ENCODE measurements around the gene MAPRE2.

MAPRE2 gene

GRCh38 chr18:35038881-35039491 lies 2.2 kb upstream of the MAPRE2 start:
- DNase-seq: no peak

GRCh38 chr18:35040638-35040987 lies 600 bp upstream of the MAPRE2 start:
- no peak for DNase-seq

- no peak for DNase-seq
These were observed 688 bp downstream of the MAPRE2 start for GRCh38 chr18:35041815-35042387.

- no peak for DNase-seq
These were observed 1.3 kb downstream of the MAPRE2 start for GRCh38 chr18:35042389-35043071.

DNA sequence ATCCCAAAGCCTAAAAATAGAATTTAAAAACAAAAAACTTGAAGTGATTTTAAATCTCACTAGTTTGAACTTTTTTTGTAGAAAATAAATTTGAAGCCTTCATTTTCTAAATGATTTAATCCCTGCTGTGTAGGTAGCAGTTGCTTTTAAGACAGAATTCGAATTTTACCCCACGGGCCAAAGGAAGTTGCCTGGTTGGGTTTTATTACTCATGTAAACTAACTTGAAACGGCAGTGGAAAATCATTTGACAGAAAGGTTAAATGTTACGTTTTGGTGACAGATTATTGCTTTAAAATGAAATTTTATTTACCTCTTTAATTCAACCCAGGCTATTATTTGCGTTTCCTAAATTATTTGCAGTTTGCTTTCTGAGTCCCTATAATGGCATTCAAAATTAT lies 2.0 kb downstream of the MAPRE2 start:
- DNase-seq: no peak

DNA sequence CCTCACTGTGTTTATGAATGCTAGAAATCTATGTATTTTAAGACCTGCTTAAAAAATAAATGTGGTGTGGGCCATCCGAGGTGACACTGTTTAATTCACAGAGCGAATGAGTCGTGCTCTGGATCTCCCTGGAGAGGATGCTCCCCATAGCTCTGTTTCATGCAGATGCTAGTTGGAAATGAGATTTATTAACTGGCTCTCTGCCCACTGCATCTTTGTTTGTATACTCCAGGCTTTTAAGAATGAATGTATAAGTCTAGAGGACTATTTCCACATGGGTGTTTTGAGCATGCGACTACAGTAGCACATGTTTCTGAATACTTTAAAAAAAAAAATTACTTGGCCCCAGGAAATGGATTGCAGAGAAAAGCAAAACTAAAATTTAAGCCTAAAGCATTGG lies 3.9 kb downstream of the MAPRE2 start:
- DNase-seq: no peak

- DNase-seq: no peak
These were observed 4.6 kb downstream of the MAPRE2 start for GRCh38 chr18:35045806-35046205.

DNA sequence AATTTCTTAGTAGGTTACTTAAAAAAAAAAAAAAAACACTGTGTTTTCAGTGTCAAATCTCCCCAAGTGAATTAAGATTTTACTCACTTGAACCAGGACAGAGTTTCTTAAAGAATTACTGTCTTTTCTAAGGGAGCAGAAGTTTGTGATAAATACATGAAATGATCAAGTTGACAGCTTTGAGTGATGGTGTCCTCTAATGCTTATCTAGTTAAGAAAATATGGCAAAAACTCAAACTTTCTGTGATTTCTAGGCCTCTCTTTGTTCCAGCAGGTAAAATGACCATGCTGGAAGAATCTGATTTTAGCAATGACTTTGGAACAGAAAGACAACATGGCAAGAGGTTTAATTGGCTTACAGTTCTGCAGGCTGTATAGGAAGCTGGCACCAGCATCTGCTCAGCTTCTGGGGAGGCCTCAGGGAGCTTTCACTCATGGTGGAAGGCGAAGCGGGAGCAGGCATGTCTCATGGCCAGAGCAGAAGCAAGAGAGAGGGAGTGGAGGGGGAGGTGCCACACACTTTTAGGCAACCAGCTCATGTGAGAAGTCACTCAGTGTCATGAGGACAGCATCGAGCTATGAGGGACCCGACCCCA lies 6.6 kb downstream of the MAPRE2 start:
- DNase-seq: no peak

- no peak for DNase-seq
These were observed 8.2 kb downstream of the MAPRE2 start for GRCh38 chr18:35049111-35050027.

- no peak for DNase-seq
These were observed 8.9 kb downstream of the MAPRE2 start for GRCh38 chr18:35050028-35050546.

GRCh38 chr18:35050705-35051195 lies 9.5 kb downstream of the MAPRE2 start:
- DNase-seq: no peak

- DNase-seq: no peak
These were observed 10.6 kb downstream of the MAPRE2 start for GRCh38 chr18:35051641-35052377.

DNA sequence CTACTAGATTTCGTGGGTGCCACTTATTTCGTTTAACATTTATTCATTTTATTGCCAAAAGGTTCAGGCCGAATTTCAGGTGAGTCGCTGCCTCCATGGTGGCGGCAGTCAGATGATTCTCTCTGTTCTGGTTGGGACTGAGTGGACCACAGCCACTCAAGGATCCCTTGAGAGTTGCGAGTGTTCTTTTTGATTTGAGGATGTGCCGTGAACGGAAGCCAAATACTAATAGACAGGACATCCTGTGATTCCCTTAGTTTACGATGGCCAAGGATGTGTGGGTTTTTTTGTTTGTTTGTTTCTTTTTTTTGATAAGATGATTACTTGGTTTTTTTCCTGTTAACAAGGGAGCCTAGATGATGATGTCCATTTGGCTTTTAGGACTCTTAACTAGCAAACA lies 13.2 kb downstream of the MAPRE2 start:
- no peak for DNase-seq

GRCh38 chr18:35055105-35055504 lies 13.9 kb downstream of the MAPRE2 start:
- no peak for DNase-seq

- no peak for DNase-seq
These were observed 14.5 kb downstream of the MAPRE2 start for GRCh38 chr18:35055726-35056125.

GRCh38 chr18:35059280-35059927 lies 18.2 kb downstream of the MAPRE2 start:
- no peak for DNase-seq

GRCh38 chr18:35060122-35060815 lies 19.1 kb downstream of the MAPRE2 start:
- no peak for DNase-seq

GRCh38 chr18:35061336-35061735 lies 20.1 kb downstream of the MAPRE2 start:
- DNase-seq: no peak

DNA sequence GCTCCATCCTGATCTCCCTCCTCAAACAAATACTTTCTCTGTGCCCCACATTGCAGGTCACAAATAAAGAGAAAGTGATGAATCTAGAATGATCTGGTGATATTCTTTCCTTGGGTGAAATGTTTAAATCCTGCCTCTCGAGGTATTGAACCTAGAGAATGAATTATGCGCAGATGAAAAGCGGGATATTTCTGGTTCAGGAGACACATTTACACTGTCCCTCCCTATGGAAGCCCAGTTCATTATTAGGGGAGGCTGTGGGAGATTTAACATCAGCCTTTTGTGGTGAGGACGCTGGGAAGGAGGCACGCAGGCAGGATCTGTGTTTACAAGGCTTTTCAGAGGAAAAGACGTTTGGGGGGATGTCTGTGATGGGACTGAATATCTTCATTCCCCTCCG lies 20.6 kb downstream of the MAPRE2 start:
- no peak for DNase-seq

DNA sequence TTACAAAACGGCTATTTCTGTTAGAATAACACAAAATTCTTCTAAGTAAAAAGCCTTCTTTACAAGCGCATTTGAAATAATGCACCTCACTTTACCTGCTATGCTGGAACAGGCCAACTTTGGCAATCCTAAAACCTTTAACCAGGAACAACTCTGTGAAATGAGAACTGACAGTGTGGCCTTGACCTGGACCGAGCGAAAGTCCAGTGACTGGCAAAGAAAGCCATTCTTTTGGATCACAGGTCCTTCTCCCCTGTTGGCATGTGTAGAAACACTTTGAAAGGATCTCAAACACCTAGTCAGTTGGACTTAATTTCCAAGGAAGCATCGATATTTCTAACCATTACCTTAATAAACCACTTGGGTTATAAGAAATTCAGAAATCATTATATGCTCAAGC lies 21.2 kb downstream of the MAPRE2 start:
- DNase-seq: no peak
